Activated naive CD4-positive, alpha-beta T cell treated with anti-CD3 and anti-CD28 coated beads, Interleukin-2, amount 50 U/mL, for 24 hours (primary cell): ENCODE results near the gene ZNF169.
"Not testable (repeated sequence)": the region's sequence is repeated elsewhere in the genome, so short reads cannot be mapped to it uniquely, and the experiment has no call there.

ENCODE experiments used
- H3K27ac Mint-ChIP-seq: one replicate; pipeline ENCODE4 v1.8.0; 2021; ENCODE audit warnings: mild to moderate bottlenecking, mixed read lengths
- H3K27me3 Mint-ChIP-seq: one replicate; pipeline ENCODE4 v1.8.0; 2021; ENCODE audit warnings: mixed read lengths
- H3K36me3 Mint-ChIP-seq: one replicate; pipeline ENCODE4 v1.8.0; 2021; ENCODE audit warnings: mixed read lengths
- H3K4me1 Mint-ChIP-seq: one replicate; pipeline ENCODE4 v1.8.0; 2021; ENCODE audit warnings: mixed read lengths
- H3K4me3 Mint-ChIP-seq: one replicate; pipeline ENCODE4 v1.8.0; 2021; ENCODE audit warnings: mild to moderate bottlenecking, mixed read lengths
- H3K9me3 Mint-ChIP-seq: one replicate; pipeline ENCODE4 v1.8.0; 2021; ENCODE audit warnings: mixed read lengths

The ZNF169 gene

GRCh38 chr9:94259077-94259862, at the start of gene ZNF169:
ZNF169 (plus strand) TSS chr9:94259298; CDS start chr9:94278813, 19,515 bp downstream.
- peaks cover 4% of the 10 kb centered on the region for H3K36me3 Mint-ChIP-seq
- no peaks in the 10 kb centered on the region for H3K9me3 Mint-ChIP-seq
- no peaks in the 10 kb centered on the region for H3K27me3 Mint-ChIP-seq
- H3K4me1 Mint-ChIP-seq: peaks cover 44% of the 10 kb centered on the region
- peak within 1 kb of the TSS; percentile 99 for H3K4me3 Mint-ChIP-seq
- peak within 1 kb of the TSS; percentile 98 for H3K27ac Mint-ChIP-seq

- no peak overlapping the region for H3K27ac Mint-ChIP-seq
- H3K4me1 Mint-ChIP-seq: peaks cover 4% of the 10 kb centered on the region
- no peaks in the 10 kb centered on the region for H3K9me3 Mint-ChIP-seq
- H3K36me3 Mint-ChIP-seq: no peaks in the 10 kb centered on the region
- peaks cover 4% of the 10 kb centered on the region for H3K27me3 Mint-ChIP-seq
- no peak overlapping the region for H3K4me3 Mint-ChIP-seq
These were observed 48.2 kb upstream of the ZNF169 start for GRCh38 chr9:94210616-94211603.

- Mint-ChIP-seq H3K4me3 (no peak overlapping the region), H3K36me3 (no peaks in the 10 kb centered on the region), H3K27me3 (peaks cover 6% of the 10 kb centered on the region), H3K9me3 (no peaks in the 10 kb centered on the region), H3K4me1 (peaks cover 4% of the 10 kb centered on the region), H3K27ac (no peak overlapping the region)
These were observed 47.0 kb upstream of the ZNF169 start for GRCh38 chr9:94212091-94212490.

GRCh38 chr9:94212531-94212930, 46.6 kb upstream of the ZNF169 start:
- H3K27me3 Mint-ChIP-seq: peaks cover 6% of the 10 kb centered on the region

GRCh38 chr9:94213511-94214124, 45.5 kb upstream of the ZNF169 start:
- H3K27ac Mint-ChIP-seq: no peak overlapping the region
- H3K9me3 Mint-ChIP-seq: no peaks in the 10 kb centered on the region
- peaks cover 4% of the 10 kb centered on the region for H3K4me1 Mint-ChIP-seq
- no peaks in the 10 kb centered on the region for H3K36me3 Mint-ChIP-seq
- H3K4me3 Mint-ChIP-seq: peak overlapping the region; percentile 23
- peaks cover 13% of the 10 kb centered on the region for H3K27me3 Mint-ChIP-seq

More at GRCh38 chr9:94212531-94212930, 46.6 kb upstream of the ZNF169 start:
- no peak overlapping the region for H3K27ac Mint-ChIP-seq
- no peak overlapping the region for H3K4me3 Mint-ChIP-seq
- H3K36me3 Mint-ChIP-seq: no peaks in the 10 kb centered on the region
- peaks cover 4% of the 10 kb centered on the region for H3K4me1 Mint-ChIP-seq
- no peaks in the 10 kb centered on the region for H3K9me3 Mint-ChIP-seq

GRCh38 chr9:94222870-94223269, 36.2 kb upstream of the ZNF169 start:
- Mint-ChIP-seq H3K27me3 (peaks cover 15% of the 10 kb centered on the region), H3K27ac (no peak overlapping the region), H3K36me3 (peaks cover 1% of the 10 kb centered on the region), H3K4me1 (no peaks in the 10 kb centered on the region), H3K9me3 (no peaks in the 10 kb centered on the region), H3K4me3 (no peak overlapping the region)

GRCh38 chr9:94225413-94225812, 33.7 kb upstream of the ZNF169 start:
- H3K27me3 Mint-ChIP-seq: peaks cover 24% of the 10 kb centered on the region
- not testable (repeated sequence) for H3K4me1 Mint-ChIP-seq, H3K36me3 Mint-ChIP-seq

GRCh38 chr9:94228616-94229015, 30.5 kb upstream of the ZNF169 start:
- Mint-ChIP-seq H3K27me3 (peaks cover 25% of the 10 kb centered on the region), H3K36me3 (peaks cover 5% of the 10 kb centered on the region)

More at GRCh38 chr9:94225413-94225812, 33.7 kb upstream of the ZNF169 start:
- not testable (repeated sequence) for H3K9me3 Mint-ChIP-seq, H3K27ac Mint-ChIP-seq, H3K4me3 Mint-ChIP-seq

GRCh38 chr9:94232428-94232827, 26.7 kb upstream of the ZNF169 start:
- Mint-ChIP-seq H3K27ac (no peak overlapping the region), H3K9me3 (peaks cover 5% of the 10 kb centered on the region), H3K4me3 (no peak overlapping the region), H3K36me3 (peaks cover 5% of the 10 kb centered on the region), H3K27me3 (peaks cover 19% of the 10 kb centered on the region), H3K4me1 (no peaks in the 10 kb centered on the region)

More at GRCh38 chr9:94228616-94229015, 30.5 kb upstream of the ZNF169 start:
- Mint-ChIP-seq H3K4me3 (no peak overlapping the region), H3K9me3 (peaks cover 5% of the 10 kb centered on the region), H3K4me1 (no peaks in the 10 kb centered on the region), H3K27ac (no peak overlapping the region)

GRCh38 chr9:94241098-94241497, 18.0 kb upstream of the ZNF169 start:
- H3K4me1 Mint-ChIP-seq, H3K9me3 Mint-ChIP-seq, H3K4me3 Mint-ChIP-seq, H3K36me3 Mint-ChIP-seq, H3K27me3 Mint-ChIP-seq, H3K27ac Mint-ChIP-seq: not testable (repeated sequence)

GRCh38 chr9:94245651-94246050, 13.4 kb upstream of the ZNF169 start:
- Mint-ChIP-seq H3K36me3 (no peaks in the 10 kb centered on the region), H3K4me1 (peaks cover 8% of the 10 kb centered on the region), H3K9me3 (no peaks in the 10 kb centered on the region), H3K27me3 (peaks cover 1% of the 10 kb centered on the region), H3K27ac (no peak overlapping the region), H3K4me3 (no peak overlapping the region)

GRCh38 chr9:94250456-94250855, 8.6 kb upstream of the ZNF169 start:
- peak overlapping the region; percentile 75 for H3K27ac Mint-ChIP-seq
- no peak overlapping the region for H3K4me3 Mint-ChIP-seq
- peaks cover 17% of the 10 kb centered on the region for H3K4me1 Mint-ChIP-seq
- no peaks in the 10 kb centered on the region for H3K9me3 Mint-ChIP-seq
- no peaks in the 10 kb centered on the region for H3K36me3 Mint-ChIP-seq
- no peaks in the 10 kb centered on the region for H3K27me3 Mint-ChIP-seq

GRCh38 chr9:94256007-94256406, 3.1 kb upstream of the ZNF169 start:
- Mint-ChIP-seq H3K27me3 (no peaks in the 10 kb centered on the region), H3K9me3 (no peaks in the 10 kb centered on the region), H3K36me3 (peaks cover 2% of the 10 kb centered on the region)

GRCh38 chr9:94265626-94266402, 6.7 kb downstream of the ZNF169 start:
- not testable (repeated sequence) for H3K27me3 Mint-ChIP-seq, H3K27ac Mint-ChIP-seq

More at GRCh38 chr9:94256007-94256406, 3.1 kb upstream of the ZNF169 start:
- H3K4me3 Mint-ChIP-seq: no peak overlapping the region
- H3K27ac Mint-ChIP-seq: no peak overlapping the region
- H3K4me1 Mint-ChIP-seq: peaks cover 20% of the 10 kb centered on the region

GRCh38 chr9:94269264-94269663, 10.2 kb downstream of the ZNF169 start:
- Mint-ChIP-seq H3K4me1 (peaks cover 40% of the 10 kb centered on the region), H3K4me3 (no peak overlapping the region), H3K36me3 (peaks cover 18% of the 10 kb centered on the region), H3K27ac (no peak overlapping the region), H3K9me3 (no peaks in the 10 kb centered on the region), H3K27me3 (no peaks in the 10 kb centered on the region)

More at GRCh38 chr9:94265626-94266402, 6.7 kb downstream of the ZNF169 start:
- H3K36me3 Mint-ChIP-seq: peaks cover 14% of the 10 kb centered on the region
- H3K4me3 Mint-ChIP-seq, H3K9me3 Mint-ChIP-seq: not testable (repeated sequence)
- H3K4me1 Mint-ChIP-seq: peaks cover 46% of the 10 kb centered on the region
